Panc1 (cell line): Measurements from ENCODE around the gene MTMR12. TPM values are rescaled to one million over a fixed set of nuclear protein-coding genes. Genes with fewer than 3 reads are reported as not detected.
A peak's percentile ranks its signal among the peaks of the same experiment; 100 is the strongest.

Source experiments
- ATAC-seq: fragments of 200-7000 bp; cut with Tn5 transposase; 2 replicates; pipeline ENCODE4 v1.9.1; 2020; ENCODE audit warnings: mild to moderate bottlenecking, moderate library complexity
- BruUV-seq: library from RNA; stranded (reverse); fragments of 400-500 nt; replicated peaks from 2 replicates; lab custom pipeline; 2021; lab: Mats Ljungman, UMichigan
- CTCF ChIA-PET: fragments of 300-600 bp; sonication (Branson Sonifier 250); formaldehyde crosslinking; loops from one replicate; lab custom pipeline; 2022; ENCODE audit warnings: antibody characterized with exemption; lab: Charles Lee
- POLR2A ChIA-PET: fragments of 300-600 bp; sonication (Branson Sonifier 250); formaldehyde crosslinking; loops from one replicate; lab custom pipeline; 2022; ENCODE audit warnings: antibody characterized with exemption; lab: Charles Lee
- DNase-seq: peaks from one replicate; pipeline ENCODE4 v3.0.0-alpha.2; 2010; ENCODE audit warnings: low read depth, low spot score
- H3K27ac ChIP-seq: 2 replicates; pipeline ENCODE4 v1.5.1; 2011; ENCODE audit warnings: mild to moderate bottlenecking, low read length, inconsistent platforms
- H3K27me3 ChIP-seq: fragments of 200-500 bp; sonication (Bioruptor generic); 2 replicates; pipeline ENCODE4 v1.6.0; 2014; ENCODE audit warnings: low read length, inconsistent platforms; ENCODE audit not compliant: control insufficient read depth, insufficient read depth
- H3K36me3 ChIP-seq: fragments of 200-500 bp; sonication (Bioruptor generic); 2 replicates; pipeline ENCODE4 v1.5.1; 2014; ENCODE audit warnings: inconsistent platforms, mild to moderate bottlenecking, low read length, moderate library complexity; ENCODE audit not compliant: control insufficient read depth, insufficient read depth
- H3K4me1 ChIP-seq: 2 replicates; pipeline ENCODE4 v1.5.1; 2011; ENCODE audit warnings: inconsistent platforms, mild to moderate bottlenecking, low read length, moderate library complexity; ENCODE audit not compliant: control insufficient read depth, insufficient read depth
- H3K4me3 ChIP-seq, 2 experiments: 2 replicates each; pipeline ENCODE4 v1.5.1; 2011 to 2012; ENCODE audit warnings: low read depth in 2 of 2, low read length in 2 of 2, mild to moderate bottlenecking in 2 of 2, inconsistent platforms in 1 of 2, moderate library complexity in 1 of 2
- H3K9me3 ChIP-seq: fragments of 200-500 bp; sonication (Bioruptor generic); 2 replicates; pipeline ENCODE4 v1.5.1; 2014; ENCODE audit warnings: low read depth, mild to moderate bottlenecking, inconsistent platforms, low read length, moderate library complexity; ENCODE audit not compliant: control insufficient read depth, insufficient read depth
- CTCF ChIP-seq: fragments of 450-650 bp; IDR thresholded peaks from 2 replicates; pipeline ENCODE4 v1.5.1; 2017; ENCODE audit warnings: mild to moderate bottlenecking
- POLR2AphosphoS5 ChIP-seq: IDR thresholded peaks from 2 replicates; pipeline ENCODE4 v1.6.1; 2012; ENCODE audit warnings: mild to moderate bottlenecking, low read depth, low read length, moderate library complexity
- SIN3A ChIP-seq: IDR thresholded peaks from 2 replicates; pipeline ENCODE4 v1.6.1; 2012; ENCODE audit warnings: low read depth, mild to moderate bottlenecking, low read length, moderate library complexity, borderline replicate concordance; ENCODE audit not compliant: insufficient read depth
- TCF7L2 ChIP-seq: IDR thresholded peaks from 2 replicates; pipeline ENCODE4 v1.6.1; 2011; ENCODE audit warnings: mild to moderate bottlenecking, low read depth, low read length, inconsistent platforms
- in situ Hi-C: cut with HindIII; loops from 2 replicates; pipeline ENCODE4 v1.10.0; 2016; ENCODE audit warnings: low sequenced_read_pairs, low pct_unique_long_range_greater_than_20kb
- intact Hi-C: fragments of 100-400 bp; cut with micrococcal nuclease; formaldehyde crosslinking; loops from one replicate; pipeline ENCODE4 v1.10.0; 2022; ENCODE audit not compliant: unreplicated experiment
- total RNA-seq: library from RNA; stranded (reverse); gene quantifications from one replicate; pipeline ENCODE4 v1.2.1, GENCODE V29; 2021; ENCODE audit not compliant: unreplicated experiment
- TF ChIP-seq, protein P1 (sequence below), 2 experiments: IDR thresholded peaks; 2 replicates each; pipeline ENCODE4 v1.6.1; 2011 to 2012; ENCODE audit warnings: low read depth in 2 of 2, control low read depth in 1 of 2, low read length in 1 of 2, mild to moderate bottlenecking in 1 of 2, moderate library complexity in 1 of 2; ENCODE audit not compliant: insufficient read depth in 1 of 2

Gene MTMR12
- total RNA-seq, 1 experiment from 2014 or later, result 42.4 TPM

GRCh38 chr5:32232441-32233219 is 80.1 kb downstream of the MTMR12 start:
- ATAC-seq, result peak; percentile 91
- BruUV-seq, result no TSS peak
- intact Hi-C loops, result loop anchor here (1.0 kb wide), 1 partner anchor 97 kb away; no protein-coding TSS in a partner anchor
- no peaks in the 10 kb centered on the region for H3K9me3 ChIP-seq
- ChIA-PET CTCF (interaction anchor here (0.6 to 2.3 kb wide), 7 partner anchors 8 to 239 kb away, joined by 3 to 13 read pairs (median 3); no protein-coding TSS in a partner anchor), POLR2A (no interaction called here)
- H3K4me3 ChIP-seq, result no peak overlapping the region
- peak; percentile 89 for TF ChIP-seq CTCF
- TF ChIP-seq TCF7L2, result no peak
- in situ Hi-C loops, result no loop called here
- H3K27ac ChIP-seq, result no peak overlapping the region
- H3K4me1 ChIP-seq, result peaks cover 15% of the 10 kb centered on the region
- DNase-seq, result peak; percentile 43
- H3K27me3 ChIP-seq, result no peaks in the 10 kb centered on the region
- H3K36me3 ChIP-seq, result no peaks in the 10 kb centered on the region; the same call in 1 of the 2 replicates

DNA sequence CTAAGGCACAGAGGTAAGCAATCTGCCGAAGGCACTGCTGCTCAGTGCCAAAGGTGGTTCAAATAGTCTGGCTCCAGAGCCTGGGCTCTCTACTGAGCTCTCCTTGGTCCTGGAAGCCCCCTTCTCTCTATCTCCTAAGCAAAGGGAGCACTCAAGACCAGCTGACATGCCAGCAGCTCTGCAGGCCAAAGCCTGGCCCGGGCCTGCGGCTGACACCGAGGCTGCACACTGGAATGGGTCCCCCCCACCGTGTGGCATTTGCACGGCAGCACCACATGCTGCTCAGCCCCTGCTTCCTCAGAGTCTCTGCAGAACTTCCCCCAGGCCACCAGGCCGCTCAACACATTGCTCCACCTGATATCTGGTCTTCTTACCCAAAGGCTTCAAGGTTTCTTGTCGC is 80.8 kb downstream of the MTMR12 start:
- Histone ChIP-seq H3K36me3 (no peaks in the 10 kb centered on the region; the same call in 1 of the 2 replicates), H3K9me3 (no peaks in the 10 kb centered on the region), H3K4me3 (no peak overlapping the region), H3K4me1 (peaks cover 15% of the 10 kb centered on the region), H3K27me3 (no peaks in the 10 kb centered on the region), H3K27ac (no peak overlapping the region)
- in situ Hi-C loops (no loop called here), intact Hi-C loops (loop anchor here (1.0 kb wide), 1 partner anchor 97 kb away; no protein-coding TSS in a partner anchor)
- no TSS peak for BruUV-seq
- POLR2A ChIA-PET, result interaction anchor here (0.7 kb wide), 1 partner anchor 29 kb away, joined by 10 read pairs; no protein-coding TSS in a partner anchor
- DNase-seq (no peak), ATAC-seq (no peak)
- TF ChIP-seq CTCF (no peak), POLR2AphosphoS5 (no peak), SIN3A (no peak), TCF7L2 (no peak)
- TF ChIP-seq, protein P1, sequence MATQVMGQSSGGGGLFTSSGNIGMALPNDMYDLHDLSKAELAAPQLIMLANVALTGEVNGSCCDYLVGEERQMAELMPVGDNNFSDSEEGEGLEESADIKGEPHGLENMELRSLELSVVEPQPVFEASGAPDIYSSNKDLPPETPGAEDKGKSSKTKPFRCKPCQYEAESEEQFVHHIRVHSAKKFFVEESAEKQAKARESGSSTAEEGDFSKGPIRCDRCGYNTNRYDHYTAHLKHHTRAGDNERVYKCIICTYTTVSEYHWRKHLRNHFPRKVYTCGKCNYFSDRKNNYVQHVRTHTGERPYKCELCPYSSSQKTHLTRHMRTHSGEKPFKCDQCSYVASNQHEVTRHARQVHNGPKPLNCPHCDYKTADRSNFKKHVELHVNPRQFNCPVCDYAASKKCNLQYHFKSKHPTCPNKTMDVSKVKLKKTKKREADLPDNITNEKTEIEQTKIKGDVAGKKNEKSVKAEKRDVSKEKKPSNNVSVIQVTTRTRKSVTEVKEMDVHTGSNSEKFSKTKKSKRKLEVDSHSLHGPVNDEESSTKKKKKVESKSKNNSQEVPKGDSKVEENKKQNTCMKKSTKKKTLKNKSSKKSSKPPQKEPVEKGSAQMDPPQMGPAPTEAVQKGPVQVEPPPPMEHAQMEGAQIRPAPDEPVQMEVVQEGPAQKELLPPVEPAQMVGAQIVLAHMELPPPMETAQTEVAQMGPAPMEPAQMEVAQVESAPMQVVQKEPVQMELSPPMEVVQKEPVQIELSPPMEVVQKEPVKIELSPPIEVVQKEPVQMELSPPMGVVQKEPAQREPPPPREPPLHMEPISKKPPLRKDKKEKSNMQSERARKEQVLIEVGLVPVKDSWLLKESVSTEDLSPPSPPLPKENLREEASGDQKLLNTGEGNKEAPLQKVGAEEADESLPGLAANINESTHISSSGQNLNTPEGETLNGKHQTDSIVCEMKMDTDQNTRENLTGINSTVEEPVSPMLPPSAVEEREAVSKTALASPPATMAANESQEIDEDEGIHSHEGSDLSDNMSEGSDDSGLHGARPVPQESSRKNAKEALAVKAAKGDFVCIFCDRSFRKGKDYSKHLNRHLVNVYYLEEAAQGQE (IDR thresholded peaks at IDR 0.05; ENCODE audit: insufficient read depth in 1 of 2, low read depth in 2 of 2, low read length in 1 of 2), result no peak; a peak in 1 of 4 replicates
- CTCF ChIA-PET, result interaction anchor here (0.5 to 2.3 kb wide), 7 partner anchors 20 to 240 kb away, joined by 3 to 13 read pairs (median 3); no protein-coding TSS in a partner anchor
